Keratinocyte (primary cell): Measurements from ENCODE around the gene RPS29.

Experiments used
- EZH2 ChIP-seq: IDR thresholded peaks from one replicate; pipeline ENCODE4 v1.6.1; 2012; ENCODE audit warnings: inconsistent platforms, mild to moderate bottlenecking, low read length, moderate library complexity
- TF ChIP-seq, protein P1 (sequence below), 3 experiments: IDR thresholded peaks in 1 of 3; conservative IDR thresholded peaks in 1 of 3; optimal IDR thresholded peaks in 1 of 3; 2 replicates in 2 of 3; 3 replicates in 1 of 3; pipeline versions ENCODE3 to v1.5.1; 2011; ENCODE audit warnings: low read length in 3 of 3, mild to moderate bottlenecking in 3 of 3, moderate library complexity in 2 of 3, control low read depth in 1 of 3, inconsistent platforms in 1 of 3; ENCODE audit not compliant: insufficient read depth in 2 of 3; ENCODE audit errors: extremely low read depth in 1 of 3

DNA sequence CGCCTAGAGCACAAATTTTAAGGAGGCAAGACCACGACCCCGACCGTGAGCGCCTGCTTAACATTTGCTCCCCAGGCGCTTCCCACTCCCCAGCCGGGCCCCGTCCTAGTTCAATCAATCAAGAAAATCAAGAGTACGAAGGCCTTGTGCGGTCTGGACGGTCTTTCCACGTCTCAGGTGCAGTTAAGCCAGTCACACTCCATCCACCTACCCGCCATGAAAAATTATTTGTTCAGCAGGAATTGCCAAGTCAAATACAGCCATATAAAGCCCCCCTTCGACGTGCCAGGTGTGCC lies 12.0 kb upstream of the RPS29 start:
- TF ChIP-seq, protein P1, sequence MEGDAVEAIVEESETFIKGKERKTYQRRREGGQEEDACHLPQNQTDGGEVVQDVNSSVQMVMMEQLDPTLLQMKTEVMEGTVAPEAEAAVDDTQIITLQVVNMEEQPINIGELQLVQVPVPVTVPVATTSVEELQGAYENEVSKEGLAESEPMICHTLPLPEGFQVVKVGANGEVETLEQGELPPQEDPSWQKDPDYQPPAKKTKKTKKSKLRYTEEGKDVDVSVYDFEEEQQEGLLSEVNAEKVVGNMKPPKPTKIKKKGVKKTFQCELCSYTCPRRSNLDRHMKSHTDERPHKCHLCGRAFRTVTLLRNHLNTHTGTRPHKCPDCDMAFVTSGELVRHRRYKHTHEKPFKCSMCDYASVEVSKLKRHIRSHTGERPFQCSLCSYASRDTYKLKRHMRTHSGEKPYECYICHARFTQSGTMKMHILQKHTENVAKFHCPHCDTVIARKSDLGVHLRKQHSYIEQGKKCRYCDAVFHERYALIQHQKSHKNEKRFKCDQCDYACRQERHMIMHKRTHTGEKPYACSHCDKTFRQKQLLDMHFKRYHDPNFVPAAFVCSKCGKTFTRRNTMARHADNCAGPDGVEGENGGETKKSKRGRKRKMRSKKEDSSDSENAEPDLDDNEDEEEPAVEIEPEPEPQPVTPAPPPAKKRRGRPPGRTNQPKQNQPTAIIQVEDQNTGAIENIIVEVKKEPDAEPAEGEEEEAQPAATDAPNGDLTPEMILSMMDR (optimal IDR thresholded peaks at IDR 0.05 in 1 of 3, IDR thresholded peaks at IDR 0.05 in 1 of 3, conservative IDR thresholded peaks at IDR 0.05 in 1 of 3; ENCODE audit: extremely low read depth in 1 of 3, insufficient read depth in 2 of 3, low read length in 3 of 3): no peak
- no peak for TF ChIP-seq EZH2
